GM20000 (cell line): ENCODE data around the gene SLC38A10.

ENCODE experiments used
- DNase-seq: peaks from one replicate; pipeline ENCODE4 v3.0.0; 2012; ENCODE audit warnings: low spot score
- CTCF ChIP-seq: IDR thresholded peaks from 2 replicates; pipeline ENCODE4 v1.5.1; 2012; ENCODE audit warnings: mild to moderate bottlenecking, control low read depth; ENCODE audit errors: extremely low read depth, missing control alignments

Gene SLC38A10

GRCh38 chr17:81259058-81259605, 36.0 kb downstream of the SLC38A10 start:
- no peak for TF ChIP-seq CTCF
- no peak for DNase-seq

GRCh38 chr17:81258292-81258691, 36.8 kb downstream of the SLC38A10 start:
- no peak for TF ChIP-seq CTCF
- no peak for DNase-seq

GRCh38 chr17:81257533-81257932, 37.6 kb downstream of the SLC38A10 start:
- no peak for TF ChIP-seq CTCF
- DNase-seq: no peak

GRCh38 chr17:81256616-81257015, 38.5 kb downstream of the SLC38A10 start:
- no peak for DNase-seq
- TF ChIP-seq CTCF: no peak

GRCh38 chr17:81254955-81255717, 40.0 kb downstream of the SLC38A10 start:
- DNase-seq: no peak
- TF ChIP-seq CTCF: no peak

GRCh38 chr17:81253358-81254131, 41.6 kb downstream of the SLC38A10 start:
- peak; percentile 36 for TF ChIP-seq CTCF
- peak; percentile 81 for DNase-seq

- no peak for TF ChIP-seq CTCF
- DNase-seq: no peak
Observed at GRCh38 chr17:81252987-81253329, 42.1 kb downstream of the SLC38A10 start.
